Prostate gland (tissue), 2 donors: Measurements from ENCODE around the gene CNTN4.

Experiments used
- POLR2A ChIP-seq: fragments of 450-650 bp; IDR thresholded peaks from one replicate; pipeline ENCODE4 v1.6.1; 2016; ENCODE audit warnings: antibody characterized with exemption, mild to moderate bottlenecking
- TF ChIP-seq, protein P1 (sequence below), 4 experiments: fragments of 200-600 bp in 2 of 4; fragments of 450-650 bp in 2 of 4; sonication (generic) in 2 of 4; IDR thresholded peaks; 1 replicate in 3 of 4; 2 replicates in 1 of 4; pipeline ENCODE4 v1.5.1; 2016 to 2019; ENCODE audit warnings: antibody characterized with exemption in 4 of 4, mild to moderate bottlenecking in 2 of 4, moderate library complexity in 2 of 4

DNA sequence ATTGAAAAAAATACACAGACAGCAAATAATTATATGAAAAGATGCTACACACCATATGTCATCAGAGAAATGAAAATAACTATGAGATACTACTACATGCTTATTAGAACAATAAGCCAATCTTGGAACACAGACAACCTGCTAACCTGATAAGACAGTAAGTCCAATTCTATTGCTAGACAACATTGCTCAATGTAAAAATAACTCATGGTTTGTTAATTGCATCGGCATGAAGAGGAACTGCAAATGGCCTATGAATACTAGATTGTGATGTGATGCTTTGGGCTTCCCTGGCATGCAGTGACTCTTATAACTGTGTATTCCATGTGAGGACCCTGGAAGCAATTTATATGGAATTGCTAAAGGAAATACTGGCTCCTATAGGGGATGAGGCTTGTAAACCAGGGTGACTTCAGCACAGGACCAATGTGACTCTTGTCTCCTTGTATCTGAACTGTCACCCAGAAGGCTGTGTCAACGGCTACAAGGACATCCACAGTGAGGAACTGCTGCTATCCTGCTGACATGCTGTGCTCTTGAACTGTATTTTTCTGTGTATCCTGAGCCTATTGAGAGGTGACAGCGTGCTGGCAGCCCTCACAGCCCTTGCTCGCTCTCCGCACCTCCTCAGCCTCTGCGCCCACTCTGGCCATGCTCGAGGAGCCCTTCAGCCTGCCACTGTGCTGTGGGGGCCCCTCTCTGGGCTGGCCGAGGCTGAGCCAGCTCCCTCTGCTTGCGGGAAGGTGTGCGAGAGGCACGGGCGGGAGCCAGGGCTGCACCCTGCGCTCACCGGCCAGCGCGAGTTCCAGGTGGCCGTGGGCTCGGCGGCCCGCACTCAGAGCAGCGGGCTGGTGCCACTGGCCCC, 385.7 kb downstream of the CNTN4 start:
- TF ChIP-seq, protein P1, sequence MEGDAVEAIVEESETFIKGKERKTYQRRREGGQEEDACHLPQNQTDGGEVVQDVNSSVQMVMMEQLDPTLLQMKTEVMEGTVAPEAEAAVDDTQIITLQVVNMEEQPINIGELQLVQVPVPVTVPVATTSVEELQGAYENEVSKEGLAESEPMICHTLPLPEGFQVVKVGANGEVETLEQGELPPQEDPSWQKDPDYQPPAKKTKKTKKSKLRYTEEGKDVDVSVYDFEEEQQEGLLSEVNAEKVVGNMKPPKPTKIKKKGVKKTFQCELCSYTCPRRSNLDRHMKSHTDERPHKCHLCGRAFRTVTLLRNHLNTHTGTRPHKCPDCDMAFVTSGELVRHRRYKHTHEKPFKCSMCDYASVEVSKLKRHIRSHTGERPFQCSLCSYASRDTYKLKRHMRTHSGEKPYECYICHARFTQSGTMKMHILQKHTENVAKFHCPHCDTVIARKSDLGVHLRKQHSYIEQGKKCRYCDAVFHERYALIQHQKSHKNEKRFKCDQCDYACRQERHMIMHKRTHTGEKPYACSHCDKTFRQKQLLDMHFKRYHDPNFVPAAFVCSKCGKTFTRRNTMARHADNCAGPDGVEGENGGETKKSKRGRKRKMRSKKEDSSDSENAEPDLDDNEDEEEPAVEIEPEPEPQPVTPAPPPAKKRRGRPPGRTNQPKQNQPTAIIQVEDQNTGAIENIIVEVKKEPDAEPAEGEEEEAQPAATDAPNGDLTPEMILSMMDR (IDR thresholded peaks at IDR 0.05), result no peak
- no peak for TF ChIP-seq POLR2A
